PC-9 (cell line): ENCODE results near the gene COG5.

Experiments used
- EZH2 ChIP-seq: fragments of 200-600 bp; sonication (generic); IDR thresholded peaks from 2 replicates; pipeline ENCODE4 v1.8.0; 2017; ENCODE audit warnings: antibody characterized with exemption, low read depth
- TF ChIP-seq, protein P1 (sequence below): fragments of 200-600 bp; sonication (generic); conservative IDR thresholded peaks from 2 replicates; pipeline ENCODE4 v1.6.1; 2017; ENCODE audit warnings: mixed run types, antibody characterized with exemption, mild to moderate bottlenecking, moderate library complexity

GRCh38 chr7:107479303-107479702, 84.4 kb downstream of the COG5 start:
- TF ChIP-seq, protein P1, sequence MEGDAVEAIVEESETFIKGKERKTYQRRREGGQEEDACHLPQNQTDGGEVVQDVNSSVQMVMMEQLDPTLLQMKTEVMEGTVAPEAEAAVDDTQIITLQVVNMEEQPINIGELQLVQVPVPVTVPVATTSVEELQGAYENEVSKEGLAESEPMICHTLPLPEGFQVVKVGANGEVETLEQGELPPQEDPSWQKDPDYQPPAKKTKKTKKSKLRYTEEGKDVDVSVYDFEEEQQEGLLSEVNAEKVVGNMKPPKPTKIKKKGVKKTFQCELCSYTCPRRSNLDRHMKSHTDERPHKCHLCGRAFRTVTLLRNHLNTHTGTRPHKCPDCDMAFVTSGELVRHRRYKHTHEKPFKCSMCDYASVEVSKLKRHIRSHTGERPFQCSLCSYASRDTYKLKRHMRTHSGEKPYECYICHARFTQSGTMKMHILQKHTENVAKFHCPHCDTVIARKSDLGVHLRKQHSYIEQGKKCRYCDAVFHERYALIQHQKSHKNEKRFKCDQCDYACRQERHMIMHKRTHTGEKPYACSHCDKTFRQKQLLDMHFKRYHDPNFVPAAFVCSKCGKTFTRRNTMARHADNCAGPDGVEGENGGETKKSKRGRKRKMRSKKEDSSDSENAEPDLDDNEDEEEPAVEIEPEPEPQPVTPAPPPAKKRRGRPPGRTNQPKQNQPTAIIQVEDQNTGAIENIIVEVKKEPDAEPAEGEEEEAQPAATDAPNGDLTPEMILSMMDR, result no peak
- no peak for TF ChIP-seq EZH2
